Muscle layer of colon (tissue), 2 donors: ENCODE measurements around the gene SLC9A4.

Experiments
- H3K27ac ChIP-seq: one replicate; pipeline ENCODE4 v1.7.0; 2013; ENCODE audit warnings: low read depth, mild to moderate bottlenecking, low read length, moderate library complexity
- H3K27me3 ChIP-seq, 2 donors: one replicate each; pipeline ENCODE4 v1.7.0; 2013; ENCODE audit warnings: low read length in 2 of 2, mild to moderate bottlenecking in 2 of 2; ENCODE audit not compliant: insufficient read depth in 2 of 2, control insufficient read depth in 1 of 2
- H3K36me3 ChIP-seq: one replicate; pipeline ENCODE4 v1.7.0; 2013; ENCODE audit warnings: mild to moderate bottlenecking, low read length; ENCODE audit not compliant: insufficient read depth
- H3K4me1 ChIP-seq: one replicate; pipeline ENCODE4 v1.7.0; 2013; ENCODE audit warnings: mild to moderate bottlenecking, low read length; ENCODE audit not compliant: insufficient read depth
- H3K4me3 ChIP-seq, 2 donors: one replicate each; pipeline ENCODE4 v1.7.0; 2013; ENCODE audit warnings: low read length in 2 of 2, low read depth in 1 of 2, mild to moderate bottlenecking in 1 of 2, moderate library complexity in 1 of 2
- H3K9ac ChIP-seq: one replicate; pipeline ENCODE4 v1.7.0; 2013; ENCODE audit warnings: low read length
- H3K9me3 ChIP-seq: one replicate; pipeline ENCODE4 v1.7.0; 2013; ENCODE audit warnings: mild to moderate bottlenecking, low read length
- donor health status: abdominal sarcoma.
- donor health status: Adenocarcinoma of cecum.

The SLC9A4 gene

GRCh38 chr2:102437122-102437521 lies 35.9 kb upstream of the SLC9A4 start:
- Histone ChIP-seq H3K9me3 (no peaks in the 10 kb centered on the region), H3K27me3 (no peaks in the 10 kb centered on the region), H3K9ac (no peak overlapping the region), H3K4me3 (no peak overlapping the region), H3K36me3 (no peaks in the 10 kb centered on the region), H3K4me1 (no peaks in the 10 kb centered on the region), H3K27ac (no peak overlapping the region)

- Histone ChIP-seq H3K27ac (no peak overlapping the region), H3K9me3 (no peaks in the 10 kb centered on the region), H3K9ac (no peak overlapping the region), H3K4me3 (no peak overlapping the region), H3K36me3 (no peaks in the 10 kb centered on the region), H3K27me3 (no peaks in the 10 kb centered on the region), H3K4me1 (no peaks in the 10 kb centered on the region)
Measured at GRCh38 chr2:102438111-102438510, 34.9 kb upstream of the SLC9A4 start.

- Histone ChIP-seq H3K27me3 (no peaks in the 10 kb centered on the region), H3K36me3 (no peaks in the 10 kb centered on the region), H3K9me3 (no peaks in the 10 kb centered on the region), H3K4me3 (no peak overlapping the region), H3K9ac (no peak overlapping the region), H3K4me1 (no peaks in the 10 kb centered on the region), H3K27ac (no peak overlapping the region)
Measured at GRCh38 chr2:102438578-102438977, 34.4 kb upstream of the SLC9A4 start.

- Histone ChIP-seq H3K4me1 (no peaks in the 10 kb centered on the region), H3K36me3 (no peaks in the 10 kb centered on the region), H3K9me3 (no peaks in the 10 kb centered on the region), H3K4me3 (no peak overlapping the region), H3K27ac (no peak overlapping the region), H3K27me3 (no peaks in the 10 kb centered on the region), H3K9ac (no peak overlapping the region)
Measured at GRCh38 chr2:102439065-102439695, 33.8 kb upstream of the SLC9A4 start.

DNA sequence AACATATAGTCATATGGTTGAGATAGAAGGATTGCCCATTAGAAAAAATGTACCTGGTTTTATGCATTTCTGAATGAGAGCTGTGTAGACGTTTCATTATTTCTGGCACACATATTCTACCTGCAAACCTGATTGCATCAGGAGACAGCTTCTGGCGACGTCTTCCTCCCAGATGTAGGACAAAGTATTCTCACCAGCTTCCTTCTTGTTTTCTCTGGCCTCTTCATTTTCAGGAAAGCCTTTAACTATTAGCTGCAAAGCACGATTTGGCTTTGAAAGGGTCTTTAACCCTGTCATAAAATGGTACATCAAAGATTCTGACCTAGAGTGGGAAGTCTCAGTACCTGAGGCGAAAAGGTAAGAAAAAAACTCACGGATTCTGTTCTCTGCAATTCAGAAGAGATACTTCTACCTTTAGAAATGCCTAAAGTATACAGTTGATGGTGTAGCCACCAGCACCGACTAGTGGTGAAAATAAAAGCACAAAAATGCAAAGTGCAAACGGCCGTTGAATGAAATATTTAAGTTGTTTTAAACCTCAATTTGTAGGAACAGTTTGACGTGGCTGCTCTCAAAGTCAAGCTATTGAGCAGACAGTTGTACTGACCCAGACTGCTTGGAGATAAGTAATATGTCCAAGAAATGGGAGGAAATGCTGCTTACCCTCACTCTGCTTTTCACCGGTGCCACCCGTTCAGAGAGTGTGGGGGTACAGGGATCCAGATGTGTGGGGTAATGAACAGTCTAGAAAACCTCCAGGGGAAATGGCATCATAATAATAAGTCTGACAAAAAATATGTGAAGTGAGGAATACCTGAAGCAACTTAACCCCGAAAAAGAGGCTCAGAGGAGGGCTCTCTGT lies 29.8 kb upstream of the SLC9A4 start:
- Histone ChIP-seq H3K27ac (no peak overlapping the region), H3K4me1 (no peaks in the 10 kb centered on the region), H3K36me3 (no peaks in the 10 kb centered on the region), H3K9me3 (no peaks in the 10 kb centered on the region), H3K4me3 (no peak overlapping the region), H3K9ac (no peak overlapping the region), H3K27me3 (no peaks in the 10 kb centered on the region)

DNA sequence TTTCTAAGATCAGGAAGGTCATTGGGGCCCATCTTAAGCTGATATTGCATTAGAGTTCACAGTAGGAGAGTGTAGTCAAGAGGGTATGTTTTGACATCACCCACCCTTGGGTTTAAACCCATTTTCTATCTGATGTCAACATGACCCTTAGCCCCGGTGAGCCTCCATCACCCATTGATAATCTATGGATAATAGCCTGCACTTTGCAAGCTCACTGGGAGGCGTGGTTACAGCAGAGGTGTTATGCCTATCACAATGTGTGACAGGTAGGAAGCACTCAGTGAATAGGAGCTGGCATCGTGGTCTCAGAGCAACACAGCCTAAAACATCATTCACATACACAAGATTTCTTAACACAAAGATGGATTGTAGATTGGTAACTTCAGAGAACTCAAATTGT lies 28.8 kb upstream of the SLC9A4 start:
- Histone ChIP-seq H3K9me3 (no peaks in the 10 kb centered on the region), H3K27me3 (no peaks in the 10 kb centered on the region), H3K27ac (no peak overlapping the region), H3K4me3 (no peak overlapping the region), H3K4me1 (no peaks in the 10 kb centered on the region), H3K9ac (no peak overlapping the region), H3K36me3 (no peaks in the 10 kb centered on the region)

DNA sequence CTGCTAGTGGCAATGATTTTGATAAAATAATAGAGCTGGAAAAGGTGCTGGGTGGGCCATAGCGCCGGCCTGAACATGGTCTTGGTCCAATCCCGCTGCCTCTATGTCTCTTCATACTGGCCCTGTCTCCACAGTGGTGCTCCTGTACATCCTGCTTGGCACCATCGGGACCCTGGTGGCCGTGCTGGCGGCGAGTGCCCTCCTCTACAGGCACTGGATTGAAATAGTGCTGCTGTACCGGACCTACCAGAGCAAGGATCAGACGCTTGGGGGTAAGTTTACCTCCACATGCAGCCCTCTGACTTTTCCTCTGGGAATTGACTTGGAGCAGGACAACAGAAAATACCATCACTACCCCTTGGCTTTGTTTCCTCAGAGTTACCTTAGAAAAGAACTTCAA lies 26.1 kb upstream of the SLC9A4 start:
- Histone ChIP-seq H3K4me1 (no peaks in the 10 kb centered on the region), H3K9ac (no peak overlapping the region), H3K27ac (no peak overlapping the region), H3K9me3 (no peaks in the 10 kb centered on the region), H3K27me3 (no peaks in the 10 kb centered on the region), H3K4me3 (no peak overlapping the region), H3K36me3 (no peaks in the 10 kb centered on the region)

- H3K4me3 ChIP-seq, result no peak overlapping the region
- no peaks in the 10 kb centered on the region for H3K9me3 ChIP-seq
- H3K9ac ChIP-seq, result no peak overlapping the region
- H3K27me3 ChIP-seq, result no peaks in the 10 kb centered on the region
- no peaks in the 10 kb centered on the region for H3K36me3 ChIP-seq
- H3K4me1 ChIP-seq, result no peaks in the 10 kb centered on the region
- no peak overlapping the region for H3K27ac ChIP-seq
Measured at GRCh38 chr2:102449370-102449974, 23.6 kb upstream of the SLC9A4 start.

DNA sequence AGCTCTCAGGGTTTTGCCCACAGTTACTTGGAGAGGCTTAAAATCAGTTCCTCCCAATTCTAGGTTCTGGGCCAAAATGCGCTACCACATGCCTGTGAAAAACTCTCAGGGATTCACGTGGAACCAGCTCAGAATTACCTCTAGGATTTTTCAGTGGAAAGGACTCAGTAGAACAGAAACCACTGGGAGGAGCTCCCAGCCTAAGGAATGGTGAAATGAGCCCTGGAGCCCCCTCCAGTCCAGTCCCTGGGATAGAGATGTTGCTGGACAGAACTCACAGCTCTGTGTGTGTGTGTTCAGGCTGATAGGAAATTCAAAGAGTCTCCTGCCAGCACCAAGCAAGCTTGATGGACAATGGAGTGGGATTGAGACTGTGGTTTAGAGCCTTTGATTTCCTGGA lies 21.1 kb upstream of the SLC9A4 start:
- no peaks in the 10 kb centered on the region for H3K4me1 ChIP-seq
- no peak overlapping the region for H3K27ac ChIP-seq
- no peaks in the 10 kb centered on the region for H3K9me3 ChIP-seq
- no peaks in the 10 kb centered on the region for H3K27me3 ChIP-seq
- H3K36me3 ChIP-seq, result no peaks in the 10 kb centered on the region
- no peak overlapping the region for H3K9ac ChIP-seq
- H3K4me3 ChIP-seq, result no peak overlapping the region

- H3K9ac ChIP-seq, result no peak overlapping the region
- no peak overlapping the region for H3K4me3 ChIP-seq
- H3K4me1 ChIP-seq, result no peaks in the 10 kb centered on the region
- no peaks in the 10 kb centered on the region for H3K27me3 ChIP-seq
- H3K9me3 ChIP-seq, result no peaks in the 10 kb centered on the region
- no peaks in the 10 kb centered on the region for H3K36me3 ChIP-seq
- no peak overlapping the region for H3K27ac ChIP-seq
Measured at GRCh38 chr2:102453501-102453900, 19.5 kb upstream of the SLC9A4 start.

GRCh38 chr2:102455061-102455670 lies 17.9 kb upstream of the SLC9A4 start:
- Histone ChIP-seq H3K9ac (no peak overlapping the region), H3K9me3 (no peaks in the 10 kb centered on the region), H3K4me3 (no peak overlapping the region), H3K36me3 (no peaks in the 10 kb centered on the region), H3K27ac (no peak overlapping the region), H3K27me3 (no peaks in the 10 kb centered on the region), H3K4me1 (no peaks in the 10 kb centered on the region)
